SH-SY5Y (cell line): ENCODE results near the gene ZFHX3.

Experiments used
- GATA2 ChIP-seq: IDR thresholded peaks from 2 replicates; pipeline ENCODE4 v1.6.1; 2011; ENCODE audit warnings: mild to moderate bottlenecking, low read depth, low read length
- GATA3 ChIP-seq: IDR thresholded peaks from 2 replicates; pipeline ENCODE4 v1.6.1; 2011; ENCODE audit warnings: low read depth, mild to moderate bottlenecking, low read length, moderate library complexity

DNA sequence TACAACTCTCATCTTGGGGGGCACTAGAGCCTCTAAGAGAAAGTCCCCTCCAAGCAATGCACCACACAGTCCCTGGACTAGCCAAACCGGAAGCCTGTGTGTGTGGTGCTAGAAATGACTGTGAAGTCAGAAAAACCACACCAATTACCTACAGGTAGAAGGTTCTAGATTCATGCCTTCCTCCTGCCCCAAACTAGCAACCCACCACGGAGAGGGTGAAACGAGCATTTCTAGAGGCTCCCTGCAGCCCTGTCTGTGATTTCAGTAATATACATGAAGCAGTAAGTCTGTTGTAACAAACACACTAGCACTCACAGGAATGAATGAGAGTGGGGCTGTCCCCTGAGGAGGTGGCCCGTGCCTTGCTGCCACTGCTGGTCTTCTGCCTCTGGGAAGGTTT is 13.6 kb downstream of the ZFHX3 start:
- TF ChIP-seq GATA3: no peak
- TF ChIP-seq GATA2: no peak
